ENCODE measurements around the gene LKAAEAR1.

Gene LKAAEAR1

DNA sequence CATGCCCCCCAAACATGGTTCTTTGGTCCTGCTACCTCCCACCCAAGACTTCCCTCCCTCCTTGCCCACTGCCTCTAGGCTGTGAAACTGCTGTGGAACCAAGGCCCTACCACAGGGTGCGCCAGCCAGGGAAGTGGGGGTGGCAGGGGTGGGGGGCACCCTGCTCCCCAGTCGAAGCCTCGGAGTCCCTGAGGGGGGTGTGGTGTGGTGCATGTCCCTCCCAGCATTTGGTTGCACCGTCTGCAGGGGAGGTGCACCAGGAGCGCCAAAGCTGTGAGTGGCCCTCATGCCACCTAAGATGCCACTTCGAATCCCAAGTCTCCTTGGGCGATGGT is 6.7 kb downstream of the LKAAEAR1 start:
- TF ChIP-seq, protein P1, sequence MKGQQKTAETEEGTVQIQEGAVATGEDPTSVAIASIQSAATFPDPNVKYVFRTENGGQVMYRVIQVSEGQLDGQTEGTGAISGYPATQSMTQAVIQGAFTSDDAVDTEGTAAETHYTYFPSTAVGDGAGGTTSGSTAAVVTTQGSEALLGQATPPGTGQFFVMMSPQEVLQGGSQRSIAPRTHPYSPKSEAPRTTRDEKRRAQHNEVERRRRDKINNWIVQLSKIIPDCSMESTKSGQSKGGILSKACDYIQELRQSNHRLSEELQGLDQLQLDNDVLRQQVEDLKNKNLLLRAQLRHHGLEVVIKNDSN (IDR thresholded peaks at IDR 0.05), result no peak
- TF ChIP-seq EP300 (IDR thresholded peaks at IDR 0.05; ENCODE audit: borderline replicate concordance), result no peak

DNA sequence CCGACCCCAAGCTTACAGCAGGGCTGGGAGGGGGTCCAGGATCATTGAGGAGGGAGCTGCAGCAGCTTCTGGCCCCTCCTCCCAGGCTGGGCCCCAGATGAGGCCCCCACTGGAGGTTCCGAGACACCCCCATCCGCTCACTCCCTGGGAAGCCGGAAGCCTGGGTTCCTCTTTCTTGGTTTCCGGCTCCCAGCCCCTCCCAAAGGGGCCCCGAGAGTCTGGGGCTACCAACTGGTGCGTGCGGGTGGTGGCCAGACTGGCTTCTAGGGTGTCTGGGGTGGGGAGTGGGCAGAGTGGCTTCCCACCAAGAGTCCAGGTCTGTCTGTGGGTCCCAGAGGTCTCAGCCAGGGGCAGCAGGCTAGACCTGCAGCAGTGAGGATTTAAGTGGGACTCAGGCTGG is 7.1 kb downstream of the LKAAEAR1 start:
- TF ChIP-seq NFIC (IDR thresholded peaks at IDR 0.05), result no peak
- TF ChIP-seq CREB1 (IDR thresholded peaks at IDR 0.05; ENCODE audit: low read depth), result no peak
- TF ChIP-seq, protein P1 (IDR thresholded peaks at IDR 0.05), result no peak
- TF ChIP-seq TAF1 (IDR thresholded peaks at IDR 0.05; ENCODE audit: low read depth), result no peak
- no peak for TF ChIP-seq CEBPB (IDR thresholded peaks at IDR 0.05)
- TF ChIP-seq, protein P2, sequence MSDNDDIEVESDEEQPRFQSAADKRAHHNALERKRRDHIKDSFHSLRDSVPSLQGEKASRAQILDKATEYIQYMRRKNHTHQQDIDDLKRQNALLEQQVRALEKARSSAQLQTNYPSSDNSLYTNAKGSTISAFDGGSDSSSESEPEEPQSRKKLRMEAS (IDR thresholded peaks at IDR 0.05), result no peak
- no peak for TF ChIP-seq TCF12 (IDR thresholded peaks at IDR 0.05; ENCODE audit: low read depth)
- TF ChIP-seq, protein P3, sequence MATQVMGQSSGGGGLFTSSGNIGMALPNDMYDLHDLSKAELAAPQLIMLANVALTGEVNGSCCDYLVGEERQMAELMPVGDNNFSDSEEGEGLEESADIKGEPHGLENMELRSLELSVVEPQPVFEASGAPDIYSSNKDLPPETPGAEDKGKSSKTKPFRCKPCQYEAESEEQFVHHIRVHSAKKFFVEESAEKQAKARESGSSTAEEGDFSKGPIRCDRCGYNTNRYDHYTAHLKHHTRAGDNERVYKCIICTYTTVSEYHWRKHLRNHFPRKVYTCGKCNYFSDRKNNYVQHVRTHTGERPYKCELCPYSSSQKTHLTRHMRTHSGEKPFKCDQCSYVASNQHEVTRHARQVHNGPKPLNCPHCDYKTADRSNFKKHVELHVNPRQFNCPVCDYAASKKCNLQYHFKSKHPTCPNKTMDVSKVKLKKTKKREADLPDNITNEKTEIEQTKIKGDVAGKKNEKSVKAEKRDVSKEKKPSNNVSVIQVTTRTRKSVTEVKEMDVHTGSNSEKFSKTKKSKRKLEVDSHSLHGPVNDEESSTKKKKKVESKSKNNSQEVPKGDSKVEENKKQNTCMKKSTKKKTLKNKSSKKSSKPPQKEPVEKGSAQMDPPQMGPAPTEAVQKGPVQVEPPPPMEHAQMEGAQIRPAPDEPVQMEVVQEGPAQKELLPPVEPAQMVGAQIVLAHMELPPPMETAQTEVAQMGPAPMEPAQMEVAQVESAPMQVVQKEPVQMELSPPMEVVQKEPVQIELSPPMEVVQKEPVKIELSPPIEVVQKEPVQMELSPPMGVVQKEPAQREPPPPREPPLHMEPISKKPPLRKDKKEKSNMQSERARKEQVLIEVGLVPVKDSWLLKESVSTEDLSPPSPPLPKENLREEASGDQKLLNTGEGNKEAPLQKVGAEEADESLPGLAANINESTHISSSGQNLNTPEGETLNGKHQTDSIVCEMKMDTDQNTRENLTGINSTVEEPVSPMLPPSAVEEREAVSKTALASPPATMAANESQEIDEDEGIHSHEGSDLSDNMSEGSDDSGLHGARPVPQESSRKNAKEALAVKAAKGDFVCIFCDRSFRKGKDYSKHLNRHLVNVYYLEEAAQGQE (IDR thresholded peaks at IDR 0.05; ENCODE audit: low read depth), result no peak
- no peak for TF ChIP-seq TEAD4 (IDR thresholded peaks at IDR 0.05)
- TF ChIP-seq YY1 (IDR thresholded peaks at IDR 0.05; ENCODE audit: low read depth), result no peak
- no peak for TF ChIP-seq ZBTB7A (IDR thresholded peaks at IDR 0.05; ENCODE audit: low read depth)
- no peak for TF ChIP-seq FOXM1 (IDR thresholded peaks at IDR 0.05; ENCODE audit: borderline replicate concordance, low read depth)
- no peak for TF ChIP-seq EGR1 (IDR thresholded peaks at IDR 0.05)
- no peak for TF ChIP-seq EP300 (IDR thresholded peaks at IDR 0.05; ENCODE audit: borderline replicate concordance)
- TF ChIP-seq RAD21 (IDR thresholded peaks at IDR 0.05; ENCODE audit: low read depth), result no peak

DNA sequence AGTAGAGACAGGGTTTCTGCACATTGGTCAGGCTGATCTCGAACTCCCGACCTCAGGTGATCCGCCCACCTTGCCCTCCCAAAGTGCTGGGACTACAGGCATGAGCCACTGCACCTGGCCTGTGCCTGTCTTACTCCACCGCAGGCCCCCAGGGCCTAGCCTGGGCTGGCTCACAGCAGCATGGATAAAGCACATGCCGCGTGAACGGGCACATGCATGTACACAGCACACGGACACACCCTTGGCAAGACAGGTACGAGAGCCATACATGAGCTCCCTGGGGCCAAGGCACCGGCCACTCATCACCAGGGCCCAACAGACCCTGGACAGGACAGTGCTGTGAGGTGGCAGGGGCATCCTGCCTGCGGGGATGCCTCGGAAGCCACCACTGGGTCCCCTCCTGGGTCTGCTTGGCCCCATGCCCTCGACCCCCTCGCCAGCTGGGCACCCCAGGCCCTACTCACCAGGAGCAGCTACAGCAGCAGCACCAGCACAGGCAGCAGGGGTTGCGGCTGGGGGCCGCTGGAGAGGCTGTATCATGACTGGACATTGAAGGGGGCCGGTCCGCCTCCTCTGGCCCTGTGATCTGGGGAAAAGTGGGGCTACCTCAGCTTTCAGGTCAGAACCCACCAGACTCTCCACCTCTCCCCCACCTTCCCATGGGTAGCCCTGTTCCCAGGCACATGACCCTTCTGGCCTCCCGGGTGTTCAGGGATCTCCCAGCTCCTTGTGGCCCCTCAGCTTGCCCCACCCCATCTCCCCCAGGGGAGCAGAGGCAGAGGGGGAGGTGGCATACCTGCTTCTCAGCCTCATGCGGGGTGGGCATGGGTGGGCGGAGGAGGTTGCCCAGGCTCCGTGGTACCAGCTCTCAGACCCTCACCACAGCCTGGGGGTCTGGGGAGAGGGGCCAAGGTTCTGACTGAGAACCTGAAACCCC is 7.9 kb downstream of the LKAAEAR1 start:
- no peak for TF ChIP-seq EP300 (IDR thresholded peaks at IDR 0.05; ENCODE audit: borderline replicate concordance)
- TF ChIP-seq TCF12 (IDR thresholded peaks at IDR 0.05; ENCODE audit: low read depth), result no peak
- TF ChIP-seq TAF1 (IDR thresholded peaks at IDR 0.05; ENCODE audit: low read depth), result no peak

DNA sequence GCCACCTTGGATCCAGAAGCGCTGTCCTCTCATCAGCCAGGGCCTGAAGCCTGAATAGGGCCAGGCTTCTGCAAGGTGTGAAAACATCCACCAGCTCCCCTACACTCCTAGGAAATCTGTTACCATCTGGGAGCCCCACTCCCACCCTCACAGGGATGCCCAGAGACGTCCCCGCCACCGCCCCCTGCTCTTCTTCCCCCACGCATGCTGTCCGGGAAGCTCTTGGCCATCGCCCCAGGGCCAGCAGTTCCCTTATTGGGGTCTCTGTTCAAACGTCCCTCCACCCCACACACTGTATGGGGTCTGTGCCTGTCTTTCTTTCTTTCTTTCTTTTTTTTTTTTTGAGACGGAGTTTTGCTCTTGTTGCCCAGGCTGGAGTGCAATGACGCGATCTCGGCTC is 8.6 kb downstream of the LKAAEAR1 start:
- TF ChIP-seq CEBPB (IDR thresholded peaks at IDR 0.05), result no peak
- TF ChIP-seq TAF1 (IDR thresholded peaks at IDR 0.05; ENCODE audit: low read depth), result no peak
- no peak for TF ChIP-seq ZBTB7A (IDR thresholded peaks at IDR 0.05; ENCODE audit: low read depth)
- TF ChIP-seq CREB1 (IDR thresholded peaks at IDR 0.05; ENCODE audit: low read depth), result no peak
- TF ChIP-seq TCF12 (IDR thresholded peaks at IDR 0.05; ENCODE audit: low read depth), result no peak
- TF ChIP-seq YY1 (IDR thresholded peaks at IDR 0.05; ENCODE audit: low read depth), result no peak
- TF ChIP-seq EP300 (IDR thresholded peaks at IDR 0.05; ENCODE audit: borderline replicate concordance), result no peak
- no peak for TF ChIP-seq RAD21 (IDR thresholded peaks at IDR 0.05; ENCODE audit: low read depth)
- TF ChIP-seq, protein P3 (IDR thresholded peaks at IDR 0.05; ENCODE audit: low read depth), result no peak
- no peak for TF ChIP-seq NFIC (IDR thresholded peaks at IDR 0.05)
- TF ChIP-seq TEAD4 (IDR thresholded peaks at IDR 0.05), result no peak
- TF ChIP-seq, protein P2 (IDR thresholded peaks at IDR 0.05), result no peak
- TF ChIP-seq, protein P1 (IDR thresholded peaks at IDR 0.05), result no peak
- no peak for TF ChIP-seq FOXM1 (IDR thresholded peaks at IDR 0.05; ENCODE audit: borderline replicate concordance, low read depth)
- TF ChIP-seq EGR1 (IDR thresholded peaks at IDR 0.05), result no peak

DNA sequence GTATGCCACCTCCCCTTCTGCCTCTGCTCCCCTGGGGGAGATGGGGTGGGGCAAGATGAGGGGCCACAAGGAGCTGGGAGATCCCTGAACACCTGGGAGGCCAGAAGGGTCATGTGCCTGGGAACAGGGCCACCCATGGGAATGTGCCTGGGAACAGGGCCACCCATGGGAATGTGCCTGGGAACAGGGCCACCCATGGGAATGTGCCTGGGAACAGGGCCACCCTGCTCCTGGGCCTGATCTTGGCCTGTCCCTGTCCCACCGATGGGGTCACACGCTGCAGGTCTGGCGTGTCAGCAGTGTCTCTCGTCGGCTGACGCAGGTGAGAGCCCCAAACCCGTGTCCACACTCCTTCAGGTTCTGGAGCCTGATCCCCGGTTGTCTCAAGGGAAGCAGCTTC is 9.2 kb downstream of the LKAAEAR1 start:
- TF ChIP-seq FOXM1 (IDR thresholded peaks at IDR 0.05; ENCODE audit: borderline replicate concordance, low read depth) (no peak), TEAD4 (IDR thresholded peaks at IDR 0.05) (no peak), EP300 (IDR thresholded peaks at IDR 0.05; ENCODE audit: borderline replicate concordance) (no peak)
- TF ChIP-seq, protein P2 (IDR thresholded peaks at IDR 0.05), result no peak
